Measurements from ENCODE around the gene TRIP10.

DNA sequence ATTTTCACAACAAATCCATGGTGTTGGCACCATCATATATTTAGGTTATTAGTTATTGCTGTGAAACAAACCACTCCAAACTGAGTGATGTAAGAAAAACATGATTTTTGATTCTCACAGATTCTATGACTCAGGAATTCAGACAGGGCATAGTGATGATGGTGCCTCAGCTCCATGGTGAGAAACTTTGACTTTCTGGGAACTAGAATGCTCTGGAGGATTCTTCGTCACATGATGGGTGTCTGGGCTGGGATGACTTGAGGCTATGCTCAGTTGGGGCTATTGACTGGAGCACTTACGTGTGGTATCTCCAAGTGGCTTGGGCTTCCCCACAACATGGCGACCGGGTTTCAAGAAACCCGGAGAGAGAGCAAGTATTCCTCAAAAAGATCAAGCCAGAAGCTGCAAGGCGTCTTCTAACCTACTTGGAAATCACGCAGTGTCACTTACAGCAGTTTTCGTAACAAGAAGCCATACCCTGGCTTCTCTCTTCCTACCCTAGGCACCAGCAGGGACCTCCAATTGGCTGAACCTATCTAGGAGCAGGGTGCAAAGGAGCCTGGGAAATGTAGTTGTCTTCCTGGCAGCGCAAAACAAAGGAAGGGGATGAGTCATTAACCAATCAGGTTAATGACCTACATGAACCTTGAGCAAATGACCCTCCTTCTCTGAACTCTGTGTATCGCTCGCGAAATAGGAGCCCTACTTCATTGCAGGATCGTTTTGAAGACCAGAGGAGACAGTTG lies 55.4 kb downstream of the TRIP10 start:
- no peak for TF ChIP-seq SUZ12 (IDR thresholded peaks at IDR 0.05; ENCODE audit: unreplicated experiment)
- TF ChIP-seq, protein P1, sequence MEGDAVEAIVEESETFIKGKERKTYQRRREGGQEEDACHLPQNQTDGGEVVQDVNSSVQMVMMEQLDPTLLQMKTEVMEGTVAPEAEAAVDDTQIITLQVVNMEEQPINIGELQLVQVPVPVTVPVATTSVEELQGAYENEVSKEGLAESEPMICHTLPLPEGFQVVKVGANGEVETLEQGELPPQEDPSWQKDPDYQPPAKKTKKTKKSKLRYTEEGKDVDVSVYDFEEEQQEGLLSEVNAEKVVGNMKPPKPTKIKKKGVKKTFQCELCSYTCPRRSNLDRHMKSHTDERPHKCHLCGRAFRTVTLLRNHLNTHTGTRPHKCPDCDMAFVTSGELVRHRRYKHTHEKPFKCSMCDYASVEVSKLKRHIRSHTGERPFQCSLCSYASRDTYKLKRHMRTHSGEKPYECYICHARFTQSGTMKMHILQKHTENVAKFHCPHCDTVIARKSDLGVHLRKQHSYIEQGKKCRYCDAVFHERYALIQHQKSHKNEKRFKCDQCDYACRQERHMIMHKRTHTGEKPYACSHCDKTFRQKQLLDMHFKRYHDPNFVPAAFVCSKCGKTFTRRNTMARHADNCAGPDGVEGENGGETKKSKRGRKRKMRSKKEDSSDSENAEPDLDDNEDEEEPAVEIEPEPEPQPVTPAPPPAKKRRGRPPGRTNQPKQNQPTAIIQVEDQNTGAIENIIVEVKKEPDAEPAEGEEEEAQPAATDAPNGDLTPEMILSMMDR (IDR thresholded peaks at IDR 0.05 in 2 of 3, conservative IDR thresholded peaks at IDR 0.05 in 1 of 3; ENCODE audit: control insufficient read depth in 2 of 3, extremely low read depth in 1 of 3, insufficient read depth in 1 of 3, low read depth in 3 of 3, low read length in 3 of 3), result no peak

All from GM12878 (cell line).